HG03521 (cell line): ENCODE measurements around the gene BAZ2A.
"Not testable (repeated sequence)": the region's sequence is repeated elsewhere in the genome, so short reads cannot be mapped to it uniquely, and the experiment has no call there.

ENCODE experiments used
- ATAC-seq: cut with Tn5 transposase; IDR thresholded peaks from one replicate; pipeline ENCODE4 v1.9.1; 2021; ENCODE audit warnings: mild to moderate bottlenecking, moderate library complexity; ENCODE audit not compliant: unreplicated experiment

The BAZ2A gene

DNA sequence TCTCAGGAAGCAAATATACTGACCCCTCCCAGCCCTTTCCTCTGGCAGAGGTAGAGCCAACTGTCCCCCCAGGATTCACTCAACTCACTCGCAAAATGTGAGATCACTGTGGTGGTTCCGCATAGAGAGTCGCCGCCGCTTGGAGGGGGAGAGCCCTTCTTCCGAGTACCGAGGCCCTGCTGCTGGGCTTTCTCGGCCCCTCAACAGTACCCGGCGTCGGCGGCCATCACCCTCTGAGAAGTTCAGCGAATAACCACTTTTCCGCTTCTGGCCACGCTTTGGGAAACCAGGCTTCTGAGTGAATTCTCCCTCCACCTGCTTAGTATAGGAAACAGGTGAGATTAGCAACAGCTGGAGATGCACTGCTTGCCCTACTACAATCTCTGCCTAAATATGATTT, 31.1 kb downstream of the BAZ2A start:
- ATAC-seq, result no peak

DNA sequence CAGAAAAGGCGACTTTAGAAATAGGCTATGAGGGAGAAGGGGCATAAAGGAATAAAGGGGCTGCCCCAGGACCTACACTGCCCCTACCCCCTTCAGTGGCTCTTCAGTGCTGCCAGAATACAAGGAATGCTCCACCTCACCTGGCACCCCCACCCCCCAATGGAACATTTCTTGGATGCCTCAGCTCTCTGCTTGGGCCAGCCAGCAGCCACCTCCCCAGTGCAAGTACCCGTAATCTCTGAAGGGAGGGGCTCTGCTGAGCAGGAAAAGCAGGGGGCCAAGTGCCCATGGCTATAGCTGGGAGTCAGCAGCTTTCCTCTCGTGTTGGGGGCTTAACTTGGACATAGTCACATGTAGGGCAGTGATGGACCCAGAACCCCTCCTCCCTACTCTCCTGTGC, 33.3 kb downstream of the BAZ2A start:
- ATAC-seq, result no peak

DNA sequence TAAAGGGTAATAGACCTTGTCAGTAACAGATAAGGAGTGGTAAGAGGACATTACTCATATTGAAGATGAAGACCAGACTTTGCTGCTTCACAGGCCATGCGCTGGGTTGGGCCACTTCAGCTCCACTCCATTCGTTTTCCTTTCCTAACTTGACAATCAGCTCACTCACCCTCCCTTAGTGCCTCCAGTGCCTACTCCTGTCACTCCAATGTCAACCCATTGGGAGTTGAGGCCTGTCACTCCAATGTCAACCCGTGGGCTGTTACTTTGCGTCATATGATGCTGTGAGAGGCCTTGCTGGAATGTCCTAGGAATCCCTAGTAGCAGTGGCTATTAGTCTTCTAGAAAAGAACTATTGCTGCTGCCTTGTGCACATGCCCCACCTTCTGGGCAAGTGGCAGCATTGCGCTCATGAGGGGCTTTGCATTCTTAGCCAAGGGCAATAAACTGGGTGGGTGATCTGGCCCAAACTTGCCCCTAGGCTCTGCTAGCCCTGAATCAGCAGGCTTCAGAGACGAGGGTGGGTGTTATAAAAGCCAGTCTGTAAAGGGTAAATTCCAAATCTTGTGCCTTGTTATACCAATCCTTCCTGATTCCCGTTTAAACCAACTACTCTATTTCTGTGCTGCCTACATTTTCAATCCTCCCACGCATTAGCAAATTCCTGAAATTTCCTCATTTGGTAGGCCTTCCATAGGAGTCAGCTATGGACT, 36.1 kb downstream of the BAZ2A start:
- no peak for ATAC-seq

DNA sequence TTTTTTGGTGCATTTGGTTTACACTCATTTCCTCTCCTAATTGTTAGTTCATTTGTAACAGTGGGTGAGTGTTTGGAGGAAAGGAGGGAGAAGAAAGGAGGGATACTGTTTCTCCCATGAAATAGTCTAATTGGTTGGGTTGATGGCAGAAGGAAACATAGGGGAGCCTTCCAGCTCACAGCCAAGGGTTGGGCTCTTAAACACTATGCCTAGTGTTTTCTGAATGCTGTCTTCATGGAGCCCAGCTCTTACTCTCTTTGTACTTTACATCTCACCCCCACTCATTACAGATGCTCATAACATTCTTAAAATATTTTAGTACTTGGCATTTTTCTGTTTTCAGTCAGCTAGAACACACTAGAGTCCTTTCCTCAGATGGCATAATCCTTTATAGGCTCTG, 38.2 kb downstream of the BAZ2A start:
- ATAC-seq, result no peak

DNA sequence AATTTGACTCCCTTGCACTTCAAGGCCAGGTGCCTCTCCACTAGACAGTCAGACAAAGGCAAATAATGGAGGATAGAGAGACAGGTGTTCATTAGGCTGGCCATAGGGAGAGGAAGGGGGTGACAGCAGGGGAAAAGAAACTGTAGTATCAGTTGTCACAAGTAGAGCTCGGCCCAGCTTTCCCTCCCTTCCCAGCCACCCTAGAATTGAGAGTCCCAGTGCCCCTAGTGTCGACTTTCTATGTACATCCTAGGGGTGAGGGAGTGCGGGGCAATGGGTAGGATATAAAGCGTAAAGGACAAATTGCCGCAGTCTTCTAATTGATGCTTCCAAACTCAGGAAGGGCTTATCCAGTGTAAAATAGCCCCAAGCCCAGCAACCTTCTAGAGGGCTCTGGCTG, 39.0 kb downstream of the BAZ2A start:
- ATAC-seq, result no peak

DNA sequence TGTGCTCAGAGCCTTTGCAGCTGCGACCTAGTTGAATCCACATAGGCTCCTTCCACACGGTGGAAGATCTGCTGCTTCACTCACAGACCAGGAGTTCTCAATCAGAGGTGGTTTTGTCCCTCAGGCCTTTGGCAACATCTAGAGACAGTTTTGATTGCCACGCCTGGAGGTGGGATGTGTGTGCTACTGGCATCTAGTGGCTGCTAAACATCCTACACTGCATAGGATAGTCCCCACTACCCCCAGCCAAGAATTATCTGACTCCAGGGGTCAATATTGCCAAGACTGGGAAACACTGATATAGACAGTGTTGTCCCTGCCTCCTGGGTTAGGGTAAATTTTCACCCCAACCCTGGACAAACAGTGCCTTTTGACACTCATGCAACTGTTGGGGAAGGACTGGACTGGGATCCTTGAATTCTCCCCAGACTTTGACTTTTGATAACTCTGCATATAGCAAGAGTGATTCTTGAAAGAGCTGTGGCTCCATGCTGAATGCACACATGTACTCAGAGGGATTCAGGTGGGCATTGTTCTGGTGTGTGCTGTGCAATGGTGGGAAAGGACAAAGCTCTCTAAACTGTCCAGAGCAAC, 39.8 kb downstream of the BAZ2A start:
- ATAC-seq, result peak; percentile 62

DNA sequence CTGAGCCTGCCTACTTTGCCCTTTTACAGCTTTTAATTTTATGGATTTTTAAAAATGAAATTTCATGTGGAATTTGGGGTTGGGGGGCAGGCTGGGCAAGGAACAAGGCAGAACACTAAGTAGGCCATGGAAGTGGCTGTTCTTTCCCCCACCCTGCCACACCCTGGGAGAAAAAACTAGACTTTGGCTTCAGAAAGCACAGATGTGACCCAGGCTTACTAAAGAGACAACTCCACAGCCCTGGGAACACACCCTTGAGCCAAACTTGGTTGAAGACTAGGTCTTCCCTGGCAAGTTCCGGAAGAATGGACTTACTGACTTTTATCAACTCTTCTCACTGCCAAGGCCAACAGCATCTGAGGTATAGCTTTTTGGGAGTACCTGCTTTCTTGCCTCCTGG, 40.3 kb downstream of the BAZ2A start:
- no peak for ATAC-seq

DNA sequence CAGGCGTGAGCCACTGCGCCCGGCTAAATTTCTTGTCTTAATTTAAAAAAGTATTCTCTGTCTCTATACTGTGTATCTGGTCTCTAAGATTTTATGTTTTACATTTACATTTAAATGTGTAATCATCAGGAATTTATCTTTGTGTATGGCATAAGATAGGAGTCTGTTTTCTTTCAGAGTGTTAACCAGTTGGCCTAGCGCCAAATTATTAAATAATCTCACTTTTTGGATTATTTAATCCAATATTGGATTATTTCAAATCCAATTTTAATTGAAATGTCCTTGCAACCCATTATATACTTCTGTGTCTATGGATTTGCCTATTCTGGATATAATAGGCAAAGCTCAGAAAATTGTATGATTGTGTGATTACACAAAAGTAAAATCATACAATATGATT, 45.0 kb downstream of the BAZ2A start:
- ATAC-seq, result no peak

DNA sequence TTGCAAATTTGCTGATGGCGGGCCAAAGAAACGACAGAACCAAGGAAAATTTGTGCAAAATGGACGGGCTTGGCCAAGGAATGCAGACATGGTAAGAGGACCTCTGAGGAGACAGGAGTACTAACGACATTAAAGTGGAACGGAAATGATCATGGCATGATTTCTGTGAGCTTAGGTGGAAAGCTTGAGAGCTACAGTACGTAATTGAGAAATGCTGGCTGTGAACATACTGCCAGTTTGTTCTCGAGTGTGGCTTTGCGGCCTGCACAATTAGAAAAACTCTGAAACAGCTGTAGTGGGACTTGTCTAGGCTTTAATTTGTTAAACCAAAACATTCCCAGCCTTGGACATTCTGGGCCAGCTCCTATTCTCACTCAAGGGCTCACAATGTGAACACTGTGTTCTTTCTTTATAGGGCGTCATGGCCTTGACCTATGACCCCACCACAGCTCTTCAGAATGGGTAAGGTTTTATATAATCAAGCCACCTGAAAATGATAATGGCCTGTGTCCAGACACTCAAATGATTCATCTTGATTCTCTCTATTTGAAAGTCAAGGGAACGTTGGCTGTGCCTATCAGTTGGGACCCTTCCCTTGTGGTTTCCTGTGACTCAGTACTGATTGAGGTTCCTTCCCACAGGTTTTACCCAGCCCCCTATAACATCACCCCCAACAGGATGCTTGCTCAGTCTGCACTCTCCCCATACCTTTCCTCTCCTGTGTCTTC, 48.5 kb downstream of the BAZ2A start:
- no peak for ATAC-seq

DNA sequence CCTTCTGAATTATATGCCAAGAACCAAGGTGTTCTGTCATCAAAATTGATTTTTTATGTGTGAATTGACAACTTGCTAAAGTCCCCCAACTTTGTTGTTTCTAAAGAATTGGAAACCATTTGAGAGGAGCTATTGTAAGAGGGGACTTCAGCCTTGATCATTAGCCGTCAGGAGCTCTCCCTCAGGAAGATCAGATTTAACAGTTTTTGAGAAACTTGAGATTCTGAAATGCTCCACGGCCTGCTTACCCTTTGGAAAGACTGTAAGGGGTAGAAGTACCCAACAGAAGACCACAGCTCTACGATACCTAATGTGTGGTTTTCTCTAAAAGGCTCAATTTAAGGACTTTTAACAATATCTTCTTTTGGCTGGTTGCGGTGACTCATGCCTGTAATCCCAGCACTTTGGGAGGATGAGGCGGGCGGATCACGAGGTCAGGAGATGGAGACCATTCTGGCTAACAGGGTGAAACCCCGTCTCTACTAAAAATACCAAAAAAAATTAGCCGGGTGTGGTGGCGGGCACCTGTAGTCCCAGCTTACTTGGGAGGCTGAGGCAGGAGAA, 51.1 kb downstream of the BAZ2A start:
- ATAC-seq, result no peak

DNA sequence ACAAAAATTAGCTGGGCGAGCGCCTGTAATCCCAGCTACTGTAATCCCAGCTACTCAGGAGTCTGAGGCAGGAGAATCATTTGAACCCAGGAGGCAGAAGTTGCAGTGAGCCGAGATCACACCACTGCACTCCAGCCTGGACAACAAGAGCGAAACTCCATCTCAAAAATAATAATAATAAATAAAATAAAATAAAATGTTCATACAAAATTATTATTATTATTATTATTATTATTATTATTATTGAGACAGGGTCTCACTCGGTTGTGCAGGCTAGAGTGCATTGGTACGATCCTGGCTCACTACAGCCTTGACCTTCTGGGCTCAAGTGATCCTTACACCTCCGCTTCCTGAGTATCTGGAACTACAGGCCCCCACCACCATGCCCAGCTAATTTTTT, 52.9 kb downstream of the BAZ2A start:
- not testable (repeated sequence) for ATAC-seq

DNA sequence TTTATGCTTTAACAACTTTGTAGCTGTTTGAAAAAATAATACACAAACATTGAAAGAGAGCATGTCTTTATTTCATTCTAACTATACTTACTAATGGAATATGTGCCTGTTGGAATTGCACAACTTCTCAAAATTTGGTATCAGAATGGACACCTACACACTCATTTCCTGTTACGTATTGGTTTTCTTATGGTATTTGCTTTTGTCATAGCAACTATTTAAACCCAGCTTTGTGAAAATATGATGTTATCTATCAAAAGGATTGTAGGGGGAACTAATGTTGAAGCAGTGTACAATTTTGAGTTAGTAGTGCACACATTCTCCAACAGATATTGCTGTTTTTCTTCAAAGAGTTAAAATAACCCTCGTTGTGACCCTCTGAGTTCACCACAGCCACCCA, 55.9 kb downstream of the BAZ2A start:
- ATAC-seq, result no peak

DNA sequence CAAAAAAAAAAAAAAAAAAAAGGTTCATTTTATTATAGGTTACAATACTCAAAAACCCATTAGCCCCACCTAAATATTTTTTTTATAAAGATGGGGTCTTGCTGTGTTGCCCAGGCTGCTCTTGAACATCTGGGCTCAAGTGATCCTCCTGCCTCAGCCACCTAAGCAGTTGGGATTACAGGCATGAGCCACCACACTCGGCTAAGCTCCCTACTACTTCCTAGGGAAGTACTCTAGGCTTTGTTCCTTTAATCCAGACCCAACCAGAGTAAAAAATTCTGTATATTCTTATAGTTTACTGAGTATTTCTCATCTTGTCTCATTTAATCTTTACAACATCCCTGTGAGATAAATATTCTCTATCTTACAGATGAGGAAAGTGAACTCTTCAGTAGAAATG, 57.8 kb downstream of the BAZ2A start:
- no peak for ATAC-seq

DNA sequence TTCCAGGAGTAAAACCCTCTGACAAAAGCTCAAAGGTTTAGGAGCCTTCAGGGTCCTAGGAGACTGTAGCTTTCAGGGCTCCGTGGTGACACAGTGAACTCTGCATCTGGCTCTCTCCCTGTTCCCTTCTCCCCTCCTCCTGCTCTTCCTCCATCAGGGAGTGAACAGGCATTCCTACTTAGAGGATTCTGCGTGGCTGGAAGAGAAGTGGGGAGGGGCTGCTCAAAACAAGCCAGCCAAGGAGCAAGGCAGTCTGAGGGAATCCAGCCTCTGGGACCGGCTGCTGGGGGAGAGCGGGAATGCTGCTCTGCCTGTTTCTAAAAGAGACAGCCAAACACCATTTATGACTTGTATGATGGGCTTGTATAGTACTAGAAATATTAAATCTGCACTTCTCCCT, 59.0 kb downstream of the BAZ2A start:
- ATAC-seq, result no peak

DNA sequence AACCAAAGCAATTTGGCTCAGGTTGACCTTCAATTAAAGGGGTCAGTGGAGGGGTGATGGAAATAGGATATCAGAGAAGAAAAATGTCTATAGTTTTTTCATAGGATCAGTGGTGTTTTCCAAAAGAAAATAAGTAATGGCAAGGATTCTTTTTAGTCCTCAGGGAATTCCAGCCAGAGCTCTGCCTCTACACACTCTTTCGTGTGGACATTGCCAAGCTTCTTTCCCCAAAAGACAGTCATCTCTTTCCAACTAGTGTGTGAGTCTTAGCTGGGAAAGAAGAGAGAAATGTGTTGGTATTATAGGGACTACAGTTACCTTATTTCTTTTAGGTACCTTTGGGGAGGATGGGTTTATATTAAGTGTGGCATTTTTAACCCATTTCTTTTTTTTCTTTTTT, 62.0 kb downstream of the BAZ2A start:
- no peak for ATAC-seq

DNA sequence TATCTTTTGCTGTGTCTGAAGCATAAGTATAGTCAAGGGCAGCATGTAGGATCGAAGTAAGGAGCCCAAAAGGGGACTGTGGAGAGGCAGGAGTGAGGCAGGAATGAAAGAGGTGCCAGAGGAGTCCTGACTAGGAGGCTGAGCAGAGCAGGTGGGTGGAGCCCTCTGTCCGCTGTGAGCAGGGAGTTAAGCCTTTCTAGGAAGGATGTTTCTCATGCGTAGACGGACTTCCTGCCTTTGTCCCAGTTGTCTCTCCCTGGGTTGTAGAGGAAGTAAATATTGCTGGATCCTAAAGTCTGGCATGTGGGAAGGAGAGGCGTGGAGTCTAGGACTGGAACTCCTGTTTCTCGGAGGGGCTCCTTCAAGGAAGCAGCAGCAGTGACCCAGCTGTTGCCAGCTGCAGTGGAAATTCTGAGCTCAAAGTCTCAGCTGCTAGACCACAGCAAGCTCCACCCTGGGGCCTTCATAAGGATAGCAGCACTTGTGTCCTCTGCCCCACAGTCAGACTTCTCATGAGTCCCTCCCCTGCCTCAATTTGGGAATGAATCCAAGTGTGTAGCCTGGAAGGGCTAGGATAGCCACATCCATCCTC, 64.5 kb downstream of the BAZ2A start:
- no peak for ATAC-seq

DNA sequence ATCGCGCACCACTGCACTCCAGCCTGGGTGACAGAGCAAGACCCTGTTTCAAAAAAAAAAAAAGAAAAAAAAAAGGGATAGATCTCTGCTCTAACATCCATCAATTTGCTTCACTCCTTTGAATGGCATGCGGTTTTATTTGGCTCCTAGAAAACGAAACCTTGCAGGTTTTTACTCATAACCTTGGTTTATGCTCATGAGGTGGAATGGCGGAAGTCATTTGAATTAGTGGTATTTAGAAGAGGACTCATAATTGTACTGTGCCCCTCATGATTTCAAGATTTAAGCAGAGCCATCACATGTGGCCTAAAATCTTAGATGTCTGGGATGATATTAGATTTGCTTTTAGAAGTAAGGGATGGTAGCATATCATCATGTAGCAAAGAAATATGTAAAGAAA, 79.1 kb downstream of the BAZ2A start:
- ATAC-seq, result no peak

DNA sequence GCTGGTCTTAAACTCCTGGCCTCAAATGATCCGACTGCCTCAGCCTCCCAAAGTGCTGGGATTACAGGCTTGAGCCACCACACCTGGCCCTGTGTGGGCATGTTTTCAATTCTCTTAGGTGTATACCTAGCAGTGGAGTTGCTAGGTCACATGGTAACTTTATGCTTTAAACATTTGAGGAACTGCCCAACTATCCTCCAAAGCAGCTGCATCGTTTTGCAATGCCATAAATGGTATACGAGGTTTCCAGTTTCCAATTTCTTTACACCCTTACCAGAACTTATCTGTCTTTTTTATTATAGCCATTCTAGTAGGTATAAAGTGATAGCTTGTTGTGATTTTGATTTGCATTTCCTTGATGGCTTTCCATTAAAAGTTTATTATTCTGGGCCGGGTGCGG, 83.4 kb downstream of the BAZ2A start:
- ATAC-seq, result no peak
